GM19193 (cell line): ENCODE data around the gene IVNS1ABP.
A peak's percentile ranks its signal among the peaks of the same experiment; 100 is the strongest.

Experiments
- POLR2A ChIP-seq: IDR thresholded peaks from 4 replicates; pipeline ENCODE4 v1.6.1; 2011; ENCODE audit not compliant: insufficient read depth, insufficient read length; ENCODE audit errors: extremely low read depth

The IVNS1ABP gene

DNA sequence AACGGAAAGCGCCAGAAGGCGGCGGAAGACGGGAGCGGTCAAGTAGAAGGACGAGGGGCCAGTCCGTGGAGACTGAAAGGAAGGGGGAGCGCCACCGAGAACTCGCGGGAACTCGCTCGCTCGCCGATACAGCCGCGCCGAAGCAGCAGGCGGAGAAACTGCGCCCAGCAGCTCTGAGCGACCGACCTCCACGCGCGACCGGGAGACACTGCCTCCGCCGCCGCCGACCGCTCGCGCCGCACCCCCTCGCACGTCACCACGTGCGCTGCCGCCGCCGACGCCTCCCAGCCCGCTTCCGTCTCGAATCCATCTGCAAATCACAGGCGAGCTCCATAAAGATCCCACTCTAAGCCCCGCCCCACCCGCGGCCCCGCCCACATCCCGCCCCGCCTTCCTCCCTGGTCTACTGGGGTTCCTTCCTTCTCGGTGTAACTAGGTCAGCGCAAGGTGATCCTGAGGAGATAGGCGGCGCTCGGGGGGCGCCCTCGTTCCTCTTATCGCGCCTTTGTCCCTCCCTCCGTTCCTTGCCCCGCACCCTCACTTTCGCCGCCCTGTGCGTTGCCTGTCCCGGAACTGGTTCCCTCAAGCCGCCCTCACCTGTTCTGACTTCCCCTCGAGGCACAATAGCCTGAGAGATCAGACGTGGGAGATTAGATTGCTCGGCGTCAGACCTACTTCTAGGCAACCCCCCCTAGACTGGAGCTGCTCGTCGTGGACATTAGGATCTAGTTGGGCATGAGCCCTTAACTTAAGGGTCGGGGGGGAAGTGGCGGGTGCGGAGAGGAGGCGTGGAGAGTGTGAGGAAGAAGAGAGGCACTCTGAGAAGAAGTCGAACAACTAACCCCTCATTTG is at the start of gene IVNS1ABP:
IVNS1ABP (minus strand) TSS at position 210 of the 852 bp plus-strand sequence. CDS start 7,750 bp downstream, outside the sequence.
- peak; percentile 97 for TF ChIP-seq POLR2A

DNA sequence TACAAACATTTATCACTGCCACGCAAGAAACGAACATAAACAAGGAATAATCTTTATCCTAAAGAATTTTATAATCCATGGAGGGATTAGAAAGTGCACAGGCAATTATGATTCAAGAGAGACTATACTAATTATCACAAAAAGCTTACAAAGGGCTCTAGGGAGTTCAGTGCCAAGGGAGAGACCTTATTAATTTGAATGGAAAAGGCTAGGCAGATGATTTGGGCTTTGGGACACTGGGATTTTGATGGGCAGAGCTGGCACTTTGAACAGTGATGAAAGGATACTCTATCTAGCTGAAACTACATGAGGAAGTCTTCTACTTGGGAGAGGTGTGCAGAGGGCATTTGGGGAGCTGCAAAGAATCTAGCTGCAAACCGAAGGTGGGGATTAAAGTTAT is 48.9 kb upstream of the IVNS1ABP start:
- TF ChIP-seq POLR2A: no peak

DNA sequence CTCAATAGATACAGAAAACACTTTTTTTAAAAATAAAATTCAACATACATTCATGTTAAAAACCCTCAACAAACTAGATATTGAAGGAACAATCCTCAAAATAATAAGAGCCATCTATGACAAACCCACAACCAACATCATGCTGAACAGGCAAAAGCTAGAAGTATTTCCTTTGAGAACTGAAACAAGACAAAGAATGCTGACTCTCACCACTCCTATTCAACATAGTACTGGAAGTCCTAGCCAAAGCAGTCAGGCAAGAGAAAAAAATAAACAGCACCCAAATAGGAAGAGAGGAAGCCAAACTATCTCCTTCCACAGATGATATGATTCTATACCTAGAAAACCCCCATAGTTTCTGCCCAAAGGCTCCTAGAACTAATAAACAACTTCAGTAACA is 46.2 kb upstream of the IVNS1ABP start:
- no peak for TF ChIP-seq POLR2A

DNA sequence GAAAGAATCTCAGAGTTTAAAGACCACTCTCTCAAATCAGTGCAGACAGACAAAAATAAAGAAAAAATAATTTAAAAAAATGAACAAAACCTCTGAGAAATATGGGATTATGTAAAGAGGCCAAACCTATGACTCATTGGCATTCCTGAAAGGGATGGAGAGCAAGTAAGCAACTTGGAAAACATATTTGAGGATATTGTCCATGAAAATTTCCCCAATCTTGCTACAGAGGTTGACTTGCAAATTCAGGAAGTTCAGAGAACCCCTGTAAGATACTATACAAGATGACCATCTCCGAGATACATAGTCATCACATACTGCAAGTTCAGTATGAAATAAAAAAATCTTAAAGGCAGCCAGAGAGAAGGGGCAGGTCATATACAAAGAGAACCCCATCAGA is 43.7 kb upstream of the IVNS1ABP start:
- no peak for TF ChIP-seq POLR2A

DNA sequence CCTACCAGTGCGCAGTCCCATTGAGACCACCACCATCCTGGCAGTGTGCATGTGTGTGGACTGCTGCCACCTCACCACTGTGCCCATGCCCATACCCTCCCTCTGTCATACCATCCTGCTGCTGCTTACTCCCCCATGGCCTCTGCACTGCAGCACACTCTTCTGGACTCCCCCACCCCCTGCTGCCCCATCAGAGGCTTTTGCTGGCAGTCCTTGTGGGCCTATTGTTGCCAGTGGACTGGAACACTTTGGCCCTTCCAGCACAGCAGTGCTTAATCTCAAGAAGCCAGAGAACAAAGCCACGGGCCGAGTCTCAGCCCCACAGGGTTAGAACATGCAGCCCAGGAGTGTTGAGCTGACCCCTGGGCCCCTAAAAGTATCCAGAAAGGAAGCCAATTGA is 41.9 kb upstream of the IVNS1ABP start:
- no peak for TF ChIP-seq POLR2A

DNA sequence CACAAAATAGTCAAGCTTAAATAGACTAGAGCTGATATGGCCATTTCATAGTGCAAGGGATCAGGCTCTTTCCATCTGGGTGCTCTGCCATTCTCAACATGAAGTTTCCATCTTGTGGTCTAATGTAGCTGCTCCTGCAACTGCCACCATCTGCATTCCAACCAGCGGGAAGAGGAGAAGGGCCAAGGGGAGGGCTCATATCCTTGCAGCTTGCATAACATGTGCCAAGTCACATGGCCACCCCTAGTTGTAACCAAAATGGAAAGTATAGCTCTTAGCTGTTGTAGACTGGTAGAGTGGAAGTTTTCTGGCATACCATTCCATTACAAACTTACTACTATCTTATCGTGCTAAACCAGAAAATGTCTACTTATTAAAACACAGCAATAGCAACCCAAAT is 38.9 kb upstream of the IVNS1ABP start:
- TF ChIP-seq POLR2A: no peak

DNA sequence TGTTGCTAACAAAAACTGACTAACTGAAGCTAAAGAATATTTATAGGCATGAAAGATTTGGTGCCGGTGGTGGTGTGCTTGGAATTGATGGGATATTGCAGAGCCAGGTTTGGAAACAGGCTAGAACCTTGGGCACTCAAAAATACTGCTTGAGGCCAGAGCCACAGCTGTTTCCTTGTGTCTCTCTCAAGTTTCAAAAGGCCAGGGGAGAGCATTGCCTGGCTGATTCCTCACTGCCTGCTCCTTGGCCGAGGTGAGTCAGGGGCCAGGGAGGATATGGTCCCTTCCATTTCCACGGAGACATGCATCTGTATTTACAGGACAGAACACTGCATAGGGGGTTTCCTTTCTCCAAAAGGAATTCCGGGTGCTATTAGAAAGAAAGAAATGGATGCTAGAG is 36.1 kb upstream of the IVNS1ABP start:
- no peak for TF ChIP-seq POLR2A

DNA sequence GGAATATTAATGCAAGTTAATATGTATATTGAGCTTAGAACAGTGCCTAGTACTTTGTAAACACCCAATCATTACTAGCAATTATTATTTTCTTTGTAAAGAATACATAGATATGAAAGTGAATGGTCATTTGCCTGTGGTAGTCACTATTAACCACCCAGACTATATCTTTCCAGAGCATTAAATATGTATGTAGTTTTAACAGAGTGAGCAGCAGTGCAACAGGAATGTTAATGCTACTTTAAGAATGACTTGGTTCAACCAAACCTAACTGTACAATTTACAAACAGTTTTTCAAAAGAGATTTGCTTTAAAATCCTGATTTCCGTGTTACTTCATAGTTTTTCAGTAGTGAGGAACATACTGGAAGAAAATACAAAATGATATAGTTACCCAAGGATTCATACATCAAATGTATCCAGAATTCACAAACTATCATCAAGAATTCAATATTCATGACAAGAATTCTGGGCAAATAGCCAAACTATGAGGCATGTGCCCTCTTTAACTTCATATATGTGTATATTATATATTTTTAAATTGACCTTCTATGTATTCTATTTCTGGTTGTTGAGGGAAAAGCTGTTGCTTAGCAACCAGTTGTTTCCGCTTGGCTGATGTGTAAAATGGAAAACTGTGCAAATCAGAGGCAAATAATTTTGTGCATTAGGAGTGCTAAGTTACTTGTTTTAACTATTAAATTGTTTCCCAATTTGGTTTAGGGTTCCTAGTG is 34.9 kb upstream of the IVNS1ABP start:
- TF ChIP-seq POLR2A: no peak

DNA sequence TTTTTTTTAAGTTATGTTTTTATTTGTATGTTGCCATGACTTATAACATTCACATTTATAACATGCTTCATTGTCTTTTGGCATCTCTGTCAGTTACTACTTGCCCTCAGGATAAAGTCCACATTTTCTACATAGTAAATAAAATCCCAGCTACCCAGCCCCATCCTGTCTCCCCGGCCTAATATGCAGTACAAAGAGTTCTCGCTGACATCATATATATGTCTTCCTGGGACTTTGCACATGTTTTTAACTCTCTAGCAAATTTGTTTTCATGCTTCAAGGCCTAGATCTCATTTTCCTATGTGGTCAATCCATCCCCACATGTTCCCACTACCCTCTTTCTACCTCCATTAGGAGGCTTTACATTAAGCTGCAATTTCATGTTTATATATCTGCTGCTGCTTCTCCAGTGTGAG is 33.0 kb upstream of the IVNS1ABP start:
- TF ChIP-seq POLR2A: no peak

DNA sequence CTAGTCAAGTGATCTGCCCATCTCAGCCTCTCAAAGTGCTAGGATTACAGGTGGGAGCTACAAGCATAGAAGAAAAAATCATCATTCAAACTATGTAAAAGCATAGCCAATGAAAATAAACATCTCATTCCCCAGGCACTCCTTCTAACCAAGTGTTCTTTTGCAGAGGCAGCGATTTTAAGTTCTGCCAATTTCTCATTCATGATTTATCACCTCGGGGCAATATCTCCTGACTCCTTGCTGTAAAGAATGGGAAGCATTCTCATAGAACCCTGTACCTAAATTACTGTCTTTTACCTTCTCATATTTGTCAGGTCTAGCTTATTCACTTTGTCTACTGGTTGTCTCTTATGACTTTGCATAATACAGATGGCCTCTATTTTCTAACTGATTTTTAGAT is 32.5 kb upstream of the IVNS1ABP start:
- no peak for TF ChIP-seq POLR2A

DNA sequence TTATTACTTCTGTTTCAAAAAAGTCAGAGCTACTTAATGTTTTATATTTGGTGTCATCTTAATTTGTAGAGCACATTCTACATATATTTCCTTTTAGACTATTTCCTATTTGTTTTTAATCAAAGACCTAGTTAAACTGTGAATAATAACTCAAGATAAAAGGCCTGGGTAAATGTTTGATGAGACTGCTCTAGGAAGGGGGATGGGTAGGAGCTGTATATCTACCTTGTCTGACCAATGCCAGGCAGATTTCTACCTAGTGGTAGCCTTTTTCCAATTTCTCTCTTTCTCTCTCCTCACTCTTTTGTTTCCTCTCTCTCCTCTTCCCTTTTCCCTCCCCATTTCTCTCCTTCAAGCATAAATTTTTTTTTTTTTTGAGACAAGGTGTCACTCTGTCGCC is 31.9 kb upstream of the IVNS1ABP start:
- TF ChIP-seq POLR2A: no peak

DNA sequence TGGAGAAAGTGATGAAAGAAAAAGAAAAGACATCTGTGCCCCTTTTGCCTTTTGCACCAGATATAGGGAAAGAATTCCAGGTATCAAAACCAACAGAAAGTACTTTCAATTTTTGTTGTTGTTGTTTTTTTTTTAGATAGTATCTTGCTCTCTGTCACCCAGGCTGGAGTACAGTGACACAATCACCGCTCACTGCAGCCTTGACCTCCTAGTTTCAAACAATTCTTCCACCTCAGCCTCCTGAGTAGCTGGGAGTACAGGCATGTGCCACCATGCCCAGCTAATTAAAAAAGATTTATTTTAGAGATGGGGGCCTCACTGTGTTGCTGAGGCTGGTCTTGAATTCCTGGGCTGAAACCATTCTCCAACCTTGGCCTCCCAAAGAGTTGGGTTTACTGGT is 31.3 kb upstream of the IVNS1ABP start:
- TF ChIP-seq POLR2A: no peak

DNA sequence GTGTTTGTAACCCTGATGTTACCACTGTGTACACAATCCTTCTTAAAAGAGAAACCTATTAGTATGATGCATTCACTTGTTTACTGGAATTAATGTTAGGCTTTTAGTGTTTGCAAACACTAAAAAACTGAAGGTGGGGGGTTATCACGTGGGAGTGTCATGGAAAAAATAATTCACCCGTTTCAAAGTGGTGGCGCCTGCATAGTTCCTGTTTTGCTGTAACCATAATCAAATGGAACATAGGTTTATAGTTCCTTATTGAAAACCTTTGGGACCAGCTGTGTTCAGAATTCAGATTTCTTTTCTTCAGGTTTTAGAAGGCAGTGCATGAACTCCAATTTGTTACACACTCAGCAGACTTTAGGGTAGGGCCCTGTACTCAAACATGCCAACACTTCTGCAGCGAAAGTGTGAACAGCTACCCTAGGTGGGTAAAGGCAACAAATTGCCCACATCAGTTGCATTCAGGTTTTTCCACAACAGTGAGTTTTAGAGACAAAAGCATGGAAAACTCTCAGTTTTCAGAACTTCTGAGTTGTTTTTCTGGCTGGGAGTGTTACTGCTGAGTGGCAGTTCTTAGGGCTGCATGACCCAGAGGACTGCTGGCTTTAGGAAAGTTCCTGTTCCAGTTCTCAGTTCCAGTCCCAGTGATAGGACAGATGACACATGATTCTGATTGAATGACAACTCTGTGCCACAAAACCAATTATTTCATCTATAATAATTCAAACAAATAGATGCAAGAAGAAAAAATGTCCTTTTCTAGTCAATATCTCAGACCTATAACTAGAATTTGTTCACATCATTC is 29.1 kb upstream of the IVNS1ABP start:
- no peak for TF ChIP-seq POLR2A

DNA sequence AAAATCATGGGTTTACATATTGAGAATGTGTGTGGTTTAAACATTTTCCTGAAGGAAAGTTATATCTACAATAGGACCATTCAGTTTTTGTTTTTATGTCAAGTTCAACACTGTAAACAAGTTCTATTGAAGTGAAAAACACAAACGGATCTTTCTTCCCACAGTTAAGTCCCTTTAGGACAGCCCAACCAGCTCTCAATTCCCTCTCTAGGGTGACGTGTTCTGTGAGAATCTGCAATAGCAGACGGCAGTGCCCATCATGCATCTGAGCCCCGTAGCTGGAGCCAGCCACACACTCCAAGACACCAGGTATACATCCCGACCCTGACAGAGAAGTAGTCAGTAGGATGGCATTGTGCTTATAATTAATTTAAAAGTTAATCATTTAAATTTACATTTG is 26.3 kb upstream of the IVNS1ABP start:
- TF ChIP-seq POLR2A: no peak

DNA sequence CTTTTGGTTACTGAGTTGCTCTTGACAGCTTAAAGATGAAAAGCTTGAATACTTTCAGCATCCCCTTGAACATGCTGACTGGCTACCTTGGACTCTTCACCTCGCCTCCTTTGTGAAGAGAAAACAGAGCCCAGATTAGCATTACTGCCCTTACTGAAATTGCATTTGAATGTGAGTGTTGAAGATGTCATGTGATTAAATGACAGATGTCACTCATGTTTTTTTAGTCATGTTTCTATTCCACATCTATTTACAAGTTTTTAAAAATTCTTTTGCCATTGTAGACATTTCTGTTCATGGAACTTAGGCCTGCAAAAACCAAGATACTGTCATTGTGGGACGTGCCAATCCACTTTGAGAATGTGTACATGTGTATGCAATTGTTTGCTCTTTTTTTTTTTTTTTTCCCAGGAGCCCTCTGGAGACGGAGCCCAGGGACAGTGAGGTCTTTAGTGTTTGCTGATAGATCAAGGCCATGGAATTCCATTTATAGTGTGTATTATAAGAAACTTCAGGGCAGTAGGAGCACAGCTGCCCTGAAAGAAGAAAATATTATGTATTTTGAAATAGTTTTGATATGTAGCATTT is 25.7 kb upstream of the IVNS1ABP start:
- no peak for TF ChIP-seq POLR2A
